CD4-positive, alpha-beta T cell (primary cell): ENCODE results near the gene CRTC1. TPM values are rescaled to one million over a fixed set of nuclear protein-coding genes. Genes with fewer than 3 reads are reported as not detected.

Experiments used
- ATAC-seq: fragments of 200-7000 bp; cut with Tn5 transposase; one replicate; pipeline ENCODE4 v1.10.0; 2022; ENCODE audit warnings: mild to moderate bottlenecking; ENCODE audit not compliant: poor library complexity
- CTCF ChIA-PET: fragments of 350-600 bp; sonication (Branson Sonifier 250); formaldehyde crosslinking; loops from one replicate; lab custom pipeline; 2021; ENCODE audit warnings: antibody characterized with exemption, inconsistent platforms; lab: Charles Lee
- POLR2A ChIA-PET: fragments of 350-600 bp; sonication (Branson Sonifier 250); formaldehyde crosslinking; loops from one replicate; lab custom pipeline; 2021; ENCODE audit warnings: antibody characterized with exemption, inconsistent platforms; lab: Charles Lee
- DNase-seq, 14 experiments: peaks; one replicate each; pipeline ENCODE4 v3.0.0-alpha.2; 2013 to 2020; ENCODE audit warnings: mixed read lengths in 2 of 14
- H3K27ac ChIP-seq, 2 donors: one replicate each; pipeline versions ENCODE4 v1.5.1 to v1.7.0; 2013; ENCODE audit warnings: low read length in 2 of 2, low read depth in 1 of 2, mild to moderate bottlenecking in 1 of 2
- H3K27me3 ChIP-seq, 2 experiments: 1 replicate in 1 of 2; 2 replicates in 1 of 2; pipeline versions ENCODE4 v1.6.1 to v1.7.0; 2013; ENCODE audit warnings: low read length in 2 of 2, control low read depth in 1 of 2, mild to moderate bottlenecking in 1 of 2, moderate library complexity in 1 of 2; ENCODE audit not compliant: insufficient read depth in 2 of 2, control insufficient read depth in 1 of 2
- H3K36me3 ChIP-seq: one replicate; pipeline ENCODE4 v1.6.1; 2013; ENCODE audit warnings: low read length, control low read depth; ENCODE audit not compliant: insufficient read depth
- H3K4me1 ChIP-seq: one replicate; pipeline ENCODE4 v1.6.1; 2013; ENCODE audit warnings: low read length, control low read depth; ENCODE audit not compliant: insufficient read depth
- H3K4me3 ChIP-seq: one replicate; pipeline ENCODE4 v1.5.1; 2013; ENCODE audit warnings: mild to moderate bottlenecking, low read length, moderate library complexity
- H3K9me3 ChIP-seq, 2 experiments: 1 replicate in 1 of 2; 2 replicates in 1 of 2; pipeline versions ENCODE4 v1.6.1 to v1.7.0; 2013; ENCODE audit warnings: low read length in 2 of 2, mild to moderate bottlenecking in 2 of 2, control low read depth in 1 of 2, moderate library complexity in 1 of 2; ENCODE audit not compliant: control insufficient read depth in 1 of 2, insufficient read depth in 1 of 2
- H3K27ac Mint-ChIP-seq: one replicate; pipeline ENCODE4 v1.8.0; 2020; ENCODE audit warnings: mixed read lengths
- H3K27me3 Mint-ChIP-seq: one replicate; pipeline ENCODE4 v1.8.0; 2021; ENCODE audit warnings: mixed read lengths
- H3K36me3 Mint-ChIP-seq: one replicate; pipeline ENCODE4 v1.8.0; 2021; ENCODE audit warnings: low read depth, mixed read lengths
- H3K4me1 Mint-ChIP-seq: one replicate; pipeline ENCODE4 v1.8.0; 2021; ENCODE audit warnings: low read depth, mixed read lengths
- H3K4me3 Mint-ChIP-seq: one replicate; pipeline ENCODE4 v1.8.0; 2020; ENCODE audit warnings: mild to moderate bottlenecking, mixed read lengths
- H3K9me3 Mint-ChIP-seq: one replicate; pipeline ENCODE4 v1.8.0; 2020; ENCODE audit warnings: mixed read lengths
- intact Hi-C, 2 experiments: fragments of 100-400 bp; cut with DNase I in 1 of 2; cut with micrococcal nuclease in 1 of 2; formaldehyde crosslinking; loops; one replicate each; pipeline versions ENCODE4 v1.15.1 to v1.9.0; 2023 to 2025; cut with DNase I, micrococcal nuclease
- total RNA-seq, 174 experiments: library from RNA in 2 of 174; stranded (reverse) in 2 of 174; gene quantifications; one replicate each; pipeline ENCODE4 v1.2.3 and lab custom pipeline; 2021 to 2026
- TF ChIP-seq, protein P1 (sequence below): fragments of 200-600 bp; IDR thresholded peaks from one replicate; pipeline ENCODE4 v1.8.0; 2022; ENCODE audit warnings: antibody characterized with exemption, mild to moderate bottlenecking

The CRTC1 gene
- total RNA-seq, 2 experiments from 2014 or later = 11.8 to 12.2 TPM

DNA sequence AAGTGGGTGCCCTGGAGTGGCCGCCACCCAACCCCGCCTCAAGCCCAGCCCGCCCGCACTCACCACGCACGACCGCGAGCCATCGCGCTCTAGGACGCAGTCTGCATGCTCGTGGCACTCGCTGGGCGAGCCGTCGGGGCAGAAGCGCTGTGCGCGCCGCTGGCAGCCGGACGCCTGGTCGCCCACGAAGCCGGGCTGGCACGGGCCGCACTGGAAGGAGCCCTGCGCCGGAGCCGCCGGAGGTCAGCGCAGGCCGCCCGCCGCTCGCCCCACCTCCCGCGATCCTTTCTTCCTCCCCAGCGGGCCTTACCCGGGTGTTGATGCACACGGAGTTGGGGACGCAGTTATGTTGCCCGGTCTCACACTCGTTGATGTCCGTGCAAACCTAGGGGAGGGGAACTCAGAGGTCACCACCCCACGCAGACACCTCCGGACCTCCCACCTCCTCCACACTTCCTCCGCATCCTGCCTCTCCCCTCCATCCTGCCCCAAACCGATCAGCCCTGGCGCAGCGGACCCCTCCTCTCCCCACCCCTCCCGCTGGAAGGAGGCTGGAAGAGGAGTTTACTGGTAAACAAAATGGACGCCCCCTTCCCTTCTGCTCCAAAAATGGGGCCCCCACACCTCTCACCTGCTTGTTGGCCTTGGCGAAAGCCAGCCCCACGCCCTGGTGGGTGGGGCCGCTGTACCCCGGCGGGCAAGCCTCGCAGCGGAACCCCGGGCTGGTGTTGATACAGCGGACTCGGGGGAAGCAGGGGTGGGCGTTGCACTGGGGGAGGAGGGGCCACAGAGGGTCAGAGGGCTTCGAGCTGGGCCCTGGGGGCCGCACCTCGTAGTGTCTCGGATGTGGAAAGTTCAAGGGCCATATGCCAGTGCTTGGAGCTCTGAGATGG lies 105.3 kb downstream of the CRTC1 start:
- peak overlapping the region; percentile 72 for H3K4me3 Mint-ChIP-seq
- intact Hi-C loops = no loop called here
- no peak overlapping the region for H3K27ac ChIP-seq
- peaks cover 53% of the 10 kb centered on the region for H3K4me1 ChIP-seq
- peak in 1 of 14 experiments; percentile 23 for DNase-seq
- no peaks in the 10 kb centered on the region for H3K36me3 Mint-ChIP-seq
- H3K36me3 ChIP-seq = no peaks in the 10 kb centered on the region
- H3K9me3 ChIP-seq = peaks cover 0 to 51% of the 10 kb centered on the region in 2 experiments
- no peak overlapping the region for H3K4me3 ChIP-seq
- no peak for ATAC-seq
- TF ChIP-seq, protein P1, sequence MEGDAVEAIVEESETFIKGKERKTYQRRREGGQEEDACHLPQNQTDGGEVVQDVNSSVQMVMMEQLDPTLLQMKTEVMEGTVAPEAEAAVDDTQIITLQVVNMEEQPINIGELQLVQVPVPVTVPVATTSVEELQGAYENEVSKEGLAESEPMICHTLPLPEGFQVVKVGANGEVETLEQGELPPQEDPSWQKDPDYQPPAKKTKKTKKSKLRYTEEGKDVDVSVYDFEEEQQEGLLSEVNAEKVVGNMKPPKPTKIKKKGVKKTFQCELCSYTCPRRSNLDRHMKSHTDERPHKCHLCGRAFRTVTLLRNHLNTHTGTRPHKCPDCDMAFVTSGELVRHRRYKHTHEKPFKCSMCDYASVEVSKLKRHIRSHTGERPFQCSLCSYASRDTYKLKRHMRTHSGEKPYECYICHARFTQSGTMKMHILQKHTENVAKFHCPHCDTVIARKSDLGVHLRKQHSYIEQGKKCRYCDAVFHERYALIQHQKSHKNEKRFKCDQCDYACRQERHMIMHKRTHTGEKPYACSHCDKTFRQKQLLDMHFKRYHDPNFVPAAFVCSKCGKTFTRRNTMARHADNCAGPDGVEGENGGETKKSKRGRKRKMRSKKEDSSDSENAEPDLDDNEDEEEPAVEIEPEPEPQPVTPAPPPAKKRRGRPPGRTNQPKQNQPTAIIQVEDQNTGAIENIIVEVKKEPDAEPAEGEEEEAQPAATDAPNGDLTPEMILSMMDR = no peak
- H3K9me3 Mint-ChIP-seq = no peaks in the 10 kb centered on the region
- CTCF ChIA-PET = no interaction called here
- H3K27ac Mint-ChIP-seq = no peak overlapping the region
- H3K27me3 ChIP-seq = peaks cover 59 to 81% of the 10 kb centered on the region in 2 experiments
- POLR2A ChIA-PET = no interaction called here
- H3K27me3 Mint-ChIP-seq = peaks cover 93% of the 10 kb centered on the region
- peaks cover 36% of the 10 kb centered on the region for H3K4me1 Mint-ChIP-seq

- TF ChIP-seq, protein P1 = no peak
- Mint-ChIP-seq H3K4me1 (peaks cover 36% of the 10 kb centered on the region), H3K27me3 (peaks cover 93% of the 10 kb centered on the region), H3K36me3 (no peaks in the 10 kb centered on the region), H3K9me3 (no peaks in the 10 kb centered on the region), H3K4me3 (peak overlapping the region; percentile 72), H3K27ac (no peak overlapping the region)
- no peak for ATAC-seq
- H3K27ac ChIP-seq = no peak overlapping the region
- peaks cover 0 to 47% of the 10 kb centered on the region in 2 experiments for H3K9me3 ChIP-seq
- ChIA-PET CTCF (no interaction called here), POLR2A (no interaction called here)
- no peak overlapping the region for H3K4me3 ChIP-seq
- peaks cover 63 to 85% of the 10 kb centered on the region in 2 experiments for H3K27me3 ChIP-seq
- DNase-seq = no peak
- intact Hi-C loops = no loop called here
- H3K4me1 ChIP-seq = peaks cover 53% of the 10 kb centered on the region
- no peaks in the 10 kb centered on the region for H3K36me3 ChIP-seq
Measured at GRCh38 chr19:18789422-18789869, 106.0 kb downstream of the CRTC1 start.

- TF ChIP-seq, protein P1 = no peak
- Histone ChIP-seq H3K4me3 (no peak overlapping the region), H3K9me3 (peaks cover 0 to 45% of the 10 kb centered on the region in 2 experiments), H3K27ac (no peak overlapping the region), H3K4me1 (peaks cover 50% of the 10 kb centered on the region), H3K27me3 (peaks cover 65 to 89% of the 10 kb centered on the region in 2 experiments), H3K36me3 (no peaks in the 10 kb centered on the region)
- H3K27ac Mint-ChIP-seq = no peak overlapping the region
- H3K4me1 Mint-ChIP-seq = peaks cover 36% of the 10 kb centered on the region
- ATAC-seq = no peak
- DNase-seq = peak in 7 of 14 experiments; percentile 18 to 60 (median 29)
- intact Hi-C loops = no loop called here
- peaks cover 93% of the 10 kb centered on the region for H3K27me3 Mint-ChIP-seq
- POLR2A ChIA-PET = no interaction called here
- CTCF ChIA-PET = interaction anchor here (1.0 kb wide), 1 partner anchor 57 kb away, joined by 3 read pairs; no protein-coding TSS in a partner anchor
- peak overlapping the region; percentile 71 for H3K4me3 Mint-ChIP-seq
- H3K36me3 Mint-ChIP-seq = no peaks in the 10 kb centered on the region
- no peaks in the 10 kb centered on the region for H3K9me3 Mint-ChIP-seq
Measured at GRCh38 chr19:18789883-18790565, 106.5 kb downstream of the CRTC1 start.
